Suprapubic skin (tissue), 3 donors: ENCODE measurements around the gene VTI1A.
"Not testable (repeated sequence)": the region's sequence is repeated elsewhere in the genome, so short reads cannot be mapped to it uniquely, and the experiment has no call there.

Experiments used
- POLR2A ChIP-seq, 2 donors: fragments of 450-650 bp; IDR thresholded peaks; one replicate each; pipeline ENCODE4 v1.6.1; 2017; ENCODE audit warnings: antibody characterized with exemption in 2 of 2, mild to moderate bottlenecking in 2 of 2, moderate library complexity in 2 of 2
- TF ChIP-seq, protein P1 (sequence below), 2 donors: fragments of 200-600 bp in 1 of 2; fragments of 450-650 bp in 1 of 2; sonication (generic) in 1 of 2; IDR thresholded peaks; one replicate each; pipeline ENCODE4 v1.5.1; 2016 to 2019; ENCODE audit warnings: antibody characterized with exemption in 2 of 2, mild to moderate bottlenecking in 1 of 2, moderate library complexity in 1 of 2

DNA sequence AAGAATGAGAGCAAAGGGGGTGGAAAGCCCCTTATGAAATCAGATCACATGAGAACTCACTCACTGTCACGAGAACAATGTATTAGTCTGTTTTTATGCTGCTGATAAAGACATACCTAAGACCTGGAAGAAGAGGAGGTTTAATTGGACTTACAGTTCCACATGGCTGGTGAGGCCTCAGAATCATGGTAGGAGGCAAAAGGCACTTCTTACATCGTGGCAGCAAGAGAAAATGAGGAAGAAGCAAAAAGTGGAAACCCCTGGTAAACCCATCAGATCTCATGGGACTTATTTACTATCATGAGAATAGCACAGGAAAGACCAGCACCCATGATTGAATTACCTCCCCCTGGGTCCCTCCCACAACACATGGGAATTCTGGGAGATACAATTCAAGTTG is 40.2 kb upstream of the VTI1A start:
- TF ChIP-seq, protein P1, sequence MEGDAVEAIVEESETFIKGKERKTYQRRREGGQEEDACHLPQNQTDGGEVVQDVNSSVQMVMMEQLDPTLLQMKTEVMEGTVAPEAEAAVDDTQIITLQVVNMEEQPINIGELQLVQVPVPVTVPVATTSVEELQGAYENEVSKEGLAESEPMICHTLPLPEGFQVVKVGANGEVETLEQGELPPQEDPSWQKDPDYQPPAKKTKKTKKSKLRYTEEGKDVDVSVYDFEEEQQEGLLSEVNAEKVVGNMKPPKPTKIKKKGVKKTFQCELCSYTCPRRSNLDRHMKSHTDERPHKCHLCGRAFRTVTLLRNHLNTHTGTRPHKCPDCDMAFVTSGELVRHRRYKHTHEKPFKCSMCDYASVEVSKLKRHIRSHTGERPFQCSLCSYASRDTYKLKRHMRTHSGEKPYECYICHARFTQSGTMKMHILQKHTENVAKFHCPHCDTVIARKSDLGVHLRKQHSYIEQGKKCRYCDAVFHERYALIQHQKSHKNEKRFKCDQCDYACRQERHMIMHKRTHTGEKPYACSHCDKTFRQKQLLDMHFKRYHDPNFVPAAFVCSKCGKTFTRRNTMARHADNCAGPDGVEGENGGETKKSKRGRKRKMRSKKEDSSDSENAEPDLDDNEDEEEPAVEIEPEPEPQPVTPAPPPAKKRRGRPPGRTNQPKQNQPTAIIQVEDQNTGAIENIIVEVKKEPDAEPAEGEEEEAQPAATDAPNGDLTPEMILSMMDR (IDR thresholded peaks at IDR 0.05) = not testable (repeated sequence)
- TF ChIP-seq POLR2A (IDR thresholded peaks at IDR 0.05) = not testable (repeated sequence)
